PC-9 (cell line): Measurements from ENCODE around the gene LAMC3. TPM values are rescaled to one million over a fixed set of nuclear protein-coding genes. Genes with fewer than 3 reads are reported as not detected.

Experiments
- BruUV-seq: library from RNA; stranded (reverse); fragments of 400-500 nt; replicated peaks from 2 replicates; lab custom pipeline; 2021; lab: Mats Ljungman, UMichigan
- CTCF ChIA-PET: fragments of 300-600 bp; sonication (Branson Sonifier 250); formaldehyde crosslinking; loops from one replicate; lab custom pipeline; 2022; ENCODE audit warnings: antibody characterized with exemption; lab: Charles Lee
- POLR2A ChIA-PET: fragments of 300-600 bp; sonication (Branson Sonifier 250); formaldehyde crosslinking; loops from one replicate; lab custom pipeline; 2022; ENCODE audit warnings: antibody characterized with exemption; ENCODE audit not compliant: unreplicated experiment; lab: Charles Lee
- DNase-seq, 2 experiments: peaks; one replicate each; pipeline versions ENCODE4 v3.0.0 to v3.0.0-alpha.2; 2015 to 2022; ENCODE audit warnings: mixed read lengths in 1 of 2
- H2AFZ ChIP-seq: fragments of 200-600 bp; sonication (generic); 2 replicates; pipeline ENCODE4 v1.8.1; 2017; ENCODE audit warnings: antibody characterized with exemption
- H3F3A ChIP-seq: fragments of 200-600 bp; sonication (generic); 2 replicates; pipeline ENCODE4 v1.8.1; 2017; ENCODE audit warnings: antibody characterized with exemption, mild to moderate bottlenecking, low read depth; ENCODE audit not compliant: insufficient read depth
- H3K27ac ChIP-seq: fragments of 200-600 bp; sonication (generic); 2 replicates; pipeline ENCODE4 v1.6.1; 2016; ENCODE audit warnings: mixed run types
- H3K27me3 ChIP-seq: fragments of 200-600 bp; sonication (generic); 2 replicates; pipeline ENCODE4 v1.6.1; 2016; ENCODE audit warnings: low read depth, mixed run types; ENCODE audit not compliant: insufficient read depth
- H3K36me3 ChIP-seq: fragments of 200-600 bp; sonication (generic); 2 replicates; pipeline ENCODE4 v1.6.1; 2016; ENCODE audit warnings: low read depth, mixed run types
- H3K4me1 ChIP-seq: fragments of 200-600 bp; sonication (generic); replicated peaks from 2 replicates; pipeline ENCODE4 v1.6.1; 2016; ENCODE audit warnings: mixed run types; ENCODE audit not compliant: insufficient read depth
- H3K4me2 ChIP-seq: fragments of 200-600 bp; sonication (generic); 2 replicates; pipeline ENCODE4 v1.6.1; 2017; ENCODE audit warnings: mixed run types
- H3K4me3 ChIP-seq: fragments of 200-600 bp; sonication (generic); 2 replicates; pipeline ENCODE4 v1.6.1; 2016; ENCODE audit warnings: mixed run types
- H3K79me2 ChIP-seq: fragments of 200-600 bp; sonication (generic); 2 replicates; pipeline ENCODE4 v1.6.1; 2017; ENCODE audit warnings: low read depth, mixed run types
- H3K9me2 ChIP-seq: fragments of 200-600 bp; sonication (generic); 2 replicates; pipeline ENCODE4 v1.8.1; 2017; ENCODE audit warnings: mild to moderate bottlenecking; ENCODE audit not compliant: insufficient read depth
- H3K9me3 ChIP-seq: fragments of 200-600 bp; sonication (generic); 2 replicates; pipeline ENCODE4 v1.8.1; 2016; ENCODE audit warnings: low read depth; ENCODE audit not compliant: insufficient read depth
- H4K20me1 ChIP-seq: fragments of 200-600 bp; sonication (generic); 2 replicates; pipeline ENCODE4 v1.8.1; 2017; ENCODE audit not compliant: insufficient read depth
- CTCF ChIP-seq: fragments of 200-600 bp; sonication (generic); conservative IDR thresholded peaks from 2 replicates; pipeline ENCODE4 v1.6.1; 2017; ENCODE audit warnings: mixed run types, antibody characterized with exemption, mild to moderate bottlenecking, moderate library complexity
- EZH2 ChIP-seq: fragments of 200-600 bp; sonication (generic); IDR thresholded peaks from 2 replicates; pipeline ENCODE4 v1.8.0; 2017; ENCODE audit warnings: antibody characterized with exemption, low read depth
- intact Hi-C: fragments of 100-400 bp; cut with micrococcal nuclease; formaldehyde crosslinking; loops from one replicate; pipeline ENCODE4 v1.10.0; 2022; ENCODE audit not compliant: unreplicated experiment
- total RNA-seq: library from RNA; stranded (reverse); gene quantifications from 2 replicates; pipeline ENCODE4 v1.2.3, GENCODE V29; 2021

LAMC3 gene
- total RNA-seq, 1 experiment from 2014 or later, result 0.41 TPM

DNA sequence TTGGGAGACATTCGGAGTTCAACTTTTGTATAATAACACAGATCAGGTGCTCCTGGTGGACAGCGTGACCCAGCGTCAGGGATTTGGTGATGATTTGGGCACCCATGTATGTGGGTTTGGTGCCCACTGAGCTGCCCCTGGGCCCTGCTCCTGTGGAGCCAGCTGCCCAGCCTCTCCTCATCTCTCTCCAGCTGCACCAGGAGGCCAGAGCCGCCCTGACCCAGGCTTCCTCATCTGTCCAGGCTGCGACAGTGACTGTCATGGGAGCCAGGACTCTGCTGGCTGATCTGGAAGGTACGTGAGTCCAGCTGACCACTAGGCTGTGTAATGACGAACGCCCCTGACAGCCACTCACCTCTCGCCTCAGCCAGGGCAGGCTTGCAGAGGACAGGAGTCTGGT, 72.9 kb downstream of the LAMC3 start:
- BruUV-seq, result no TSS peak

GRCh38 chr9:131082774-131083512, 74.0 kb downstream of the LAMC3 start:
- Histone ChIP-seq H3K27me3 (no peaks in the 10 kb centered on the region), H3F3A (peaks cover 29% of the 10 kb centered on the region), H3K4me2 (peak overlapping the region; percentile 41), H3K9me3 (no peaks in the 10 kb centered on the region), H3K36me3 (no peaks in the 10 kb centered on the region), H4K20me1 (no peaks in the 10 kb centered on the region), H3K79me2 (no peaks in the 10 kb centered on the region), H3K4me1 (peaks cover 38% of the 10 kb centered on the region), H3K9me2 (no peaks in the 10 kb centered on the region), H2AFZ (no peak overlapping the region), H3K4me3 (no peak overlapping the region), H3K27ac (peak overlapping the region; percentile 28)
- DNase-seq, result peak; percentile 55 to 93
- POLR2A ChIA-PET, result interaction anchor here (0.6 kb wide), 2 partner anchors 14 to 166 kb away, joined by 4 to 5 read pairs; no protein-coding TSS in a partner anchor
- no TSS peak for BruUV-seq
- TF ChIP-seq EZH2 (no peak), CTCF (no peak; the same call in 1 of the 2 replicates)
- intact Hi-C loops, result loop anchor here (1.0 kb wide), 1 partner anchor 9 kb away; no protein-coding TSS in a partner anchor
- CTCF ChIA-PET, result no interaction called here

More for the DNA sequence above, 72.9 kb downstream of the LAMC3 start:
- Histone ChIP-seq H2AFZ (no peak overlapping the region), H3K4me1 (peaks cover 38% of the 10 kb centered on the region), H3K9me3 (no peaks in the 10 kb centered on the region), H3K79me2 (no peaks in the 10 kb centered on the region), H3K27ac (no peak overlapping the region), H3F3A (peaks cover 29% of the 10 kb centered on the region), H4K20me1 (no peaks in the 10 kb centered on the region), H3K9me2 (no peaks in the 10 kb centered on the region), H3K4me3 (no peak overlapping the region), H3K36me3 (no peaks in the 10 kb centered on the region), H3K27me3 (no peaks in the 10 kb centered on the region), H3K4me2 (no peak overlapping the region)
- intact Hi-C loops, result loop anchor here (1.0 kb wide), 1 partner anchor 10 kb away; no protein-coding TSS in a partner anchor
- ChIA-PET CTCF (no interaction called here), POLR2A (no interaction called here)
- TF ChIP-seq CTCF, result no peak
- no peak for DNase-seq

DNA sequence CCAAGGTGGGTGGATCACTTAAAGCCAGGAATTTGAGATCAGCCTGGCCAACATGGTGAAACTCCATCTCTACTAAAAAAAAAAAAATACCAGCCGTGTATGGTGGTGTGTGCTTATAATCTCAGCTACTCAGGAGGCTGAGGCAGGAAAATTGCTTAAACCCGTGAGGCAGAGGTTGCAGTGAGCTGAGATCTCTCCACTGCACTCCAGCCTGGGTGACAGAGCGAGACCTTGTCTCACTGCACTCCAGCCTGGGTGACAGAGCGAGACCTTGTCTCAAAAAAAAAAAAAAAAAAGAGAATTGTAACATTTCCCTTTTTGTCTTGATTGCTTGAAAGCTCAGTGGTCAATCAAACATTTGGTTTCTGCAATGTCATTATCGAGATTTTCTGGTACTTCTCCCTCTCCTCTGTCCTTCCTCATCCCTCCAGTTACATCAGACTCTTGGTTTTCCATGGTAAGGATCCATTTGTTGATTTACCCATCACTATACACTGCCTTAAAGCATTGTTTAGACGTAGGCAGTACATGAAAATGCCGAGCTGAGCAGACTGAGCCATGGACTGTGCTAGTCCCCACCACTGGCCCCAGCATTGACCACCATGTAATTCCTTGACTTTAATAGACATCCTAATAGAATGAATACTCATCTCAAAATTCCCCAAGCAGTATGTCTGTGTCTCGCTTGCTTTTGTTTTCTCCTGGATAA, 75.8 kb downstream of the LAMC3 start:
- no peak overlapping the region for H2AFZ ChIP-seq
- no peaks in the 10 kb centered on the region for H3K27me3 ChIP-seq
- H3K4me1 ChIP-seq, result peaks cover 37% of the 10 kb centered on the region
- no peak overlapping the region for H3K4me3 ChIP-seq
- no TSS peak for BruUV-seq
- ChIA-PET CTCF (no interaction called here), POLR2A (interaction anchor here (0.7 kb wide), 1 partner anchor 9 kb away, joined by 18 read pairs; no protein-coding TSS in a partner anchor)
- TF ChIP-seq EZH2 (no peak), CTCF (no peak)
- no peaks in the 10 kb centered on the region for H3K36me3 ChIP-seq
- no peaks in the 10 kb centered on the region for H3K79me2 ChIP-seq
- intact Hi-C loops, result no loop called here
- DNase-seq, result no peak
- H4K20me1 ChIP-seq, result no peaks in the 10 kb centered on the region
- H3K27ac ChIP-seq, result no peak overlapping the region
- peaks cover 29% of the 10 kb centered on the region for H3F3A ChIP-seq
- H3K4me2 ChIP-seq, result no peak overlapping the region
- H3K9me2 ChIP-seq, result no peaks in the 10 kb centered on the region
- no peaks in the 10 kb centered on the region for H3K9me3 ChIP-seq
